ENCODE results near the gene CHI3L1. TPM values are rescaled to one million over a fixed set of nuclear protein-coding genes. Genes with fewer than 3 reads are reported as not detected.

Gene CHI3L1
- total RNA-seq, 1 donor from 2014 or later: not detected

- peaks cover 36% of the 10 kb centered on the region for H3K4me1 Mint-ChIP-seq
- no peaks in the 10 kb centered on the region for H3K36me3 Mint-ChIP-seq (ENCODE audit: low read depth)
- H3K4me3 Mint-ChIP-seq: no peak overlapping the region
- no peak overlapping the region for H3K27ac Mint-ChIP-seq (ENCODE audit: unreplicated experiment)
- DNase-seq (ENCODE audit: low read depth, low spot score): no peak
- H3K27me3 Mint-ChIP-seq (ENCODE audit: low read depth): no peaks in the 10 kb centered on the region
- no peaks in the 10 kb centered on the region for H3K9me3 Mint-ChIP-seq
- TF ChIP-seq CTCF (conservative IDR thresholded peaks at IDR 0.05): no peak
Measured at GRCh38 chr1:203182387-203182953, 4.0 kb downstream of the CHI3L1 start.

GRCh38 chr1:203181586-203182386 is 4.7 kb downstream of the CHI3L1 start:
- Mint-ChIP-seq H3K27me3 (ENCODE audit: low read depth) (no peaks in the 10 kb centered on the region), H3K4me3 (no peak overlapping the region), H3K4me1 (peaks cover 36% of the 10 kb centered on the region), H3K36me3 (ENCODE audit: low read depth) (no peaks in the 10 kb centered on the region), H3K9me3 (no peaks in the 10 kb centered on the region), H3K27ac (ENCODE audit: unreplicated experiment) (no peak overlapping the region)
- no peak for DNase-seq (ENCODE audit: low read depth, low spot score)
- no peak for TF ChIP-seq CTCF (conservative IDR thresholded peaks at IDR 0.05)

- TF ChIP-seq CTCF (conservative IDR thresholded peaks at IDR 0.05): no peak
- no peaks in the 10 kb centered on the region for H3K9me3 Mint-ChIP-seq
- no peak for DNase-seq (ENCODE audit: low read depth, low spot score)
- peak overlapping the region; percentile 54 for H3K27ac Mint-ChIP-seq (ENCODE audit: unreplicated experiment)
- H3K36me3 Mint-ChIP-seq (ENCODE audit: low read depth): no peaks in the 10 kb centered on the region
- H3K4me3 Mint-ChIP-seq: no peak overlapping the region
- H3K4me1 Mint-ChIP-seq: peaks cover 28% of the 10 kb centered on the region
- no peaks in the 10 kb centered on the region for H3K27me3 Mint-ChIP-seq (ENCODE audit: low read depth)
Measured at GRCh38 chr1:203180611-203181330, 5.7 kb downstream of the CHI3L1 start.

GRCh38 chr1:203179667-203180005 is 6.9 kb downstream of the CHI3L1 start:
- Mint-ChIP-seq H3K36me3 (ENCODE audit: low read depth) (no peaks in the 10 kb centered on the region), H3K4me1 (peaks cover 27% of the 10 kb centered on the region), H3K9me3 (no peaks in the 10 kb centered on the region), H3K27ac (ENCODE audit: unreplicated experiment) (peak overlapping the region; percentile 78), H3K27me3 (ENCODE audit: low read depth) (no peaks in the 10 kb centered on the region), H3K4me3 (no peak overlapping the region)
- DNase-seq (ENCODE audit: low read depth, low spot score): no peak
- TF ChIP-seq CTCF (conservative IDR thresholded peaks at IDR 0.05): no peak

- H3K27ac Mint-ChIP-seq (ENCODE audit: unreplicated experiment): no peak overlapping the region
Measured at GRCh38 chr1:203178821-203179666, 7.5 kb downstream of the CHI3L1 start.

More at GRCh38 chr1:203178821-203179666, 7.5 kb downstream of the CHI3L1 start:
- no peak overlapping the region for H3K4me3 Mint-ChIP-seq
- DNase-seq (ENCODE audit: low read depth, low spot score): no peak
- H3K9me3 Mint-ChIP-seq: no peaks in the 10 kb centered on the region
- H3K36me3 Mint-ChIP-seq (ENCODE audit: low read depth): no peaks in the 10 kb centered on the region
- no peaks in the 10 kb centered on the region for H3K27me3 Mint-ChIP-seq (ENCODE audit: low read depth)
- TF ChIP-seq CTCF (conservative IDR thresholded peaks at IDR 0.05): no peak
- H3K4me1 Mint-ChIP-seq: peaks cover 27% of the 10 kb centered on the region
